NCI-H1694 (cell line): ENCODE results near the gene FAM83G.

Experiments used
- DNase-seq: peaks from one replicate; lab custom pipeline; 2025; lab: John Stamatoyannopoulos, UW

FAM83G gene

GRCh38 chr17:18988546-18989173 is 15.9 kb downstream of the FAM83G start:
- DNase-seq: no peak

DNA sequence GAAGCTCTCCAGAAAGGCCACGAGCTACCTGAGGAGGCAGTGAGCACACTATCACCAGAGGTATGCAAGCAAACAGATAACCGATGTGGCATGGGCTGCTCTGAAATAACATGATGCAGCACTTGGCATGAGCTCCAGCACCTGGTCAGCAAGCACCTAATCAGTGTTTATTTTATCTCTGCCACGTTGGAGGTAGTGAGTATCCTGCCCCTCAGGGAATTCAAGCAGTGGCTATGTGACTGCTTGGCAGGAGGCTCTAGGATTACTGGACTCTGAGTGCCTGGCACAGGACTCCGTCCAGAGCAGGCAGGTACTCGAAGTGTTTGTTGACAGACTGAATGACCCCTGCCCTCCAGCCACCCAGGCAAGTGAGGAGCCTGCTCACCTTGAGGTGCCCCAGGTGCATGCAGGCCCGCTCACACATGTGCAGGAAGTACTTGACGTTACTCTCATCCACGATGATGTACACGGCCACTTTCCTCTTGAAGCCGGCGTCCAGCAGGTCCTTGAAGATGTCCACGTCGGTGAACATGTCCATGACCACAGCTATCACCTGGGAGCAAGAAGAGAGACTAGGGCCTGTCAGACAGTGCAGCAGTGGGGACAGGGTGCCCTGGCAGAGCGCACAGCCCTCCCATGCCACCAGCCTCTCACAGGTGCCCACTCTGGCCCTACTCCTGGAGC is 16.6 kb downstream of the FAM83G start:
- no peak for DNase-seq

- peak; percentile 79 for DNase-seq
Observed at GRCh38 chr17:18987230-18987610, 17.3 kb downstream of the FAM83G start.

- DNase-seq: no peak
Observed at GRCh38 chr17:18986541-18987229, 17.9 kb downstream of the FAM83G start.

DNA sequence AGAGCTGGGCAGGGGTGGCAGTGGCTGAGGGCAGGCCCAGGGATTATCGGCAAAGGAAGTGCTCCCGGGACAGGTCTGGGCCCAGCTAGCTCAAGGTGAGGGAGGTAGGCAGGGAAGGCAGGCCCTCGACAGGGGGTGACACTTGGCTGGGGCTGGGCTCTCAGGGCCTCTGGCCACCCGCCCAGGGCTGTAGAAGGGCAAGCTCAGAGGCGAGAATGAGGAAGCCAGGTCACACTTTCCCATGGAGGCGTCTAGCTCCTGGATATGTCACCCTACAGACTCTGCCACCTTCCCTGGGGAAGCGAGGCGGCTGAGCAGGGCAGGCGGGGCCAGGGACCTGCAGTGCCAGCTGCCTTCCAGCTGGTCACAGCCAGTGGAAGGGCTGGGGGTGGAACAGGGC is 19.1 kb downstream of the FAM83G start:
- no peak for DNase-seq

GRCh38 chr17:18984273-18985114 is 20.1 kb downstream of the FAM83G start:
- no peak for DNase-seq

DNA sequence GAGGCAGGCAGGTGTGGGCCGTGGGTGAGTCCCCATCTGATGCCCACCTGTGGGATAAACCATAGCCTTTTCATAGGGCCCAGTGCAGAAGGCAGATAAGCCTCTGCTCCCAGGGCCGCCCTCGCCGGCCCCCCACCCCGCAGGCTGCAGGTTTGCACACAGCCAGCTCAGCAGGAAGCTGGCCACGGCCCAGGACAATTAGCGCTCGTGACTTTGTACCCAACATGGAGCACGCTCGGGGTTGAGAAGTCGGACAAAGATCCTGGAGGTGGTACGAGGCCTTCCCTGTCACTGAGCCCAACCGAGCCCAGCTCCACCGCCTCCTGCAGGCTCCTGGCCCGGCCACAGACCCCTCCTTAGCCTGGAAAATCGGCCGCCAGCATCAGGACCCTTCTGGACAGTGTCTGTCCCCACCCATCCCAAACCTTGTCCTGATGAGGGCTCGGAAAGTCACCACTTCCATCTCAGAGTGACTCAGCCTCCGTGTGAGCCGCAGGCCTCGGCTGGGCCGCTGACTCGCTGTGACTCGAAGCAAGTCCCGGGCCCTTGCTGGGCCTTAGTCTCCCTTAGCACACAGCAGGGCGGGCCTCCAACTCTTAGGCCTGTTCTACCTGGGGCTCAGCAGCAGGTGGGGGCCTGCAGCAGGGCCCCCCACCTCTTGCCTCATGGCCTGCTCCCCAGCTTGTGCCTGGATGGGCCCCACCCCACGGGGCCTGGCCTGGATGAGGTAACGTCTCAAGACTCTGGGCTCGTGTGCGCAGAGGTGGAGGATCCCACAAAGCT is 22.7 kb downstream of the FAM83G start:
- no peak for DNase-seq

DNA sequence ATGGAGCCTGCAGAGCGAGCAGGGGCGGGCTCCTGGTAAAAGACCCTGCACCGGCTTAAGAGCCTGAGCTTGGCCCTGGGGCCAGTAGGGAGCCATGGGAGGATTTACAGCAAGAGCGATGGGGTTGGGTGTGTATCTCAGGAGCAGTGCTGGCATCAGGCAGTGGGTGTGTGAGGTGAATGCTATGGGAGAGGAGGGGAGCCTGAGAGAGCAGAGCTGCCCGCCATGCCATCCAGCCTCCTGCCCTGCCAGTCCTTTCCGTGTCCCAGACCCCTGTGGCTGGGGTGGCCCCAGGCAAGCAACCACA is 23.3 kb downstream of the FAM83G start:
- DNase-seq: no peak

DNA sequence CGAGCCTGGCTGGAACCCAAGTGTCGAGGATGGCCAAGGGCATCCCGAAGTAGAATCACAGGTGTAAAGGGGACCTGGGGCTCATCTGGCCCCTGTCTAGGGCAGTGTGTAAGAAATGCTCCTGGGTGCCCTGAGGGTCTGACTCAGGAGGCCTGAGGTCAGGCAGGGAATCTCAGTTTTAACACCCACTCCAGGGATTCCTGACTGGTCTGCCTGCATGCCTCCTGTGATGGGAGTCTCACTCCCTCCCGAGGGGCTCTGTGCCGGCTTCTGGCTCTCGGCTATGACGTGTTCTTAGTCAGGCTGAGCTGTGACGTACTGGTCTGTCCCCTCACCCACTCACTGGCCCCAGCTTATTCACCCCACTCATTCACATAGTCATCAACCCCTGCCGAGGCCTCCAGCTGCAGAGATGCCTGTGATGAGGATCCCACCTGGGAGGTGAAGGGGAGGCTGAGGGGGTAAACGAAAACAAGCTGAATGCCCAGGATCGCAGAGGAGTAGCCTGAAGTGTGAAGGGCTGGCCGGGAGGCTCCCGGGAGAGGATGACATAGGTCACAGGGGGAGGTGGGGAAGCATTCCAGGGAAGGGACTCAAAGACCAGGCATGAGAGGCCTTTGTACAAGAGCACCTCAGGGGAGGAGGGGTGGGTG is 23.8 kb downstream of the FAM83G start:
- no peak for DNase-seq

DNA sequence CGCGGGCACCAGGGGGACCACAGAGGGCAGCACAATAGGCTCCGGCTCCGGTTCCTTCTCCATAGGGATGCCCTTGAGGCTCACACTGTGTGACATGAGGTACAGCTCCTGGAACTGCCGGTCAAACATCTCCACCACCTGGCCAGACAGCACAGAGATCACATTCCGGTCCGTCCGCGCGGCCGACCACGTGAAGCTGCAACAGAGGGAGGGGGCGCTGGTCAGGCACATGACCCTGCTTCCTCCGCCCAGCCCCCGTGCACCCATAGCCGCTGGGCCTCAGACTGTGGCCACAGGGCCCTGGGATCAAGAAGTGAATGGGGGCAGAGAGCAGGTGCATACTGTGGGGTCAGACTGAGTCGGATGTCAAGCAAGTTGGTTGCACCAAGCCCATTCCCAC is 25.9 kb downstream of the FAM83G start:
- DNase-seq: no peak

DNA sequence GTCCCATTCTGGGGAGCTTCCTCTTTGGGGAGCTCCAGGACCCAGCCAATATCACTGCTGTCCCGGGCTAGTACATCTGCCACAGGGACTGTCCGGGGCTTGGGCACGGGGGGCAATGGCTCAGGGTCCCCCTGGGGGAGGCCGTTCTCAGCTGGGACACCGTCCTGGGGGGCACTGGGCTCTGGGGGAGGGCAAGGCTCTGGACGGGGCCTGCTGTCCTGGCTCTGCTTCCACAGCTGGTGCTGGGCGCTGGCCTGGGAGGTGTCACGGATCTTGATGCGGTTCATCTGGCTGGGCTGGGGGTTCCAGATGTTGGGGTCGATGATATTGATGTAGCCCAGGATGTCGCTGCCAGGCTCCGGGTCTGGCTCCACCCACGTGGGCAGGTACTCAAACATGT is 26.5 kb downstream of the FAM83G start:
- no peak for DNase-seq

DNA sequence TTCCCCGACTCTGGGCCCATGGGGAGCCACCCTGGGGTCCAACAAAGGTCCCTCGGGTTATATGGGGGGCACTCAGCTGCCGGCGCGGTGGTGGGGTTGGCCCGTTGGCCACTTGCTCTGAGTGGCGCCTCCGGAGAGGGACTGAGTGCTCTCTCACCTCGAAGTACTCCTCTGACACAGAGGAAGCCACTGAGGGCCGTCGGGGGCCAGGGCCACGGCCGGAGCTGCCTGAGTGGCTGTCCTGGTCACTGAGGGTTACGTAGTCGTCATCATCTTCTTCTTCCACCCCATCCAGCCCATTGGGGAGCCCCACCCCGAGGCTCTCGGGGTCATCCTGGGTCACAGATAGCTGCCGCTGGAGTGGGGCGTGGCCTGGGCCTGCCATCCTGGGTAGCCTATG is 26.9 kb downstream of the FAM83G start:
- DNase-seq: no peak

DNA sequence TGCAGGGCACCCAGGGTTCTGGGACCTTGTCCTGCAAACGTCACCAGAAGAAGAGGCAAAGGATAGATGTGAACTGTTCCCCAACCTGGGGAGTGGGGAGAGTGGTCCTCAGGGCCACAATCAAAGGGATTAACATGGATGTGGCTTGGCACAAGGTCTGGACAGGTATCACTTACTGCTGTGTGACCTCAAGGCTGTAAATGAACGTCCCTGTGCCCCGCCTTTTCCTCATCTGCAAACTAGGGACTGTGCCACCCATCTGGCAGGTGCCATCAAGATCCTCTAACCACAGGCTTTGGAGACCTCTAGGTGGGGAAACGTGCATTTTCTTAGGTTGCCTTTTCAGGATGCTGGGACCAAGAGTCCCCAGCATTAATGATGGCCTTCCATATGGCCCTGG is 27.5 kb downstream of the FAM83G start:
- no peak for DNase-seq

DNA sequence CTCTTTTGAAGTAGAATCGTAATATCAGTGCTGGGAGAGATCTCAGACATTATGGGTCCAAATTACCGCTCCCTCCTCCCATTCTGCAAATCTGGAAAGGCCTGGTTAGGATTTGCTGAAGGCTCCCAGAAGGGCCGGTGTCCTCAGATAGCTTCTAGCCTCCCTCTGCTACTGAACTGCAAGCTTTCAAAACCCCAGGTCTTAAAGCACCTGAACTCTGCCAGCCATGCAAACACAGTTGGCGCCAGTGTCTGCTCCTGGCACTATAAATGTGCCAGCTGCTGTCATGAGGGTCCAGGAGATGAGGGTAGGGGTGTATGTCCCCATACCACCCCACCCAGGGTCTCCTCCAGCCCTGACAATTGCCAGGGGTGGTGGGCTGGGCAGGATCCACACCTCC is 28.4 kb downstream of the FAM83G start:
- DNase-seq: peak; percentile 75

DNA sequence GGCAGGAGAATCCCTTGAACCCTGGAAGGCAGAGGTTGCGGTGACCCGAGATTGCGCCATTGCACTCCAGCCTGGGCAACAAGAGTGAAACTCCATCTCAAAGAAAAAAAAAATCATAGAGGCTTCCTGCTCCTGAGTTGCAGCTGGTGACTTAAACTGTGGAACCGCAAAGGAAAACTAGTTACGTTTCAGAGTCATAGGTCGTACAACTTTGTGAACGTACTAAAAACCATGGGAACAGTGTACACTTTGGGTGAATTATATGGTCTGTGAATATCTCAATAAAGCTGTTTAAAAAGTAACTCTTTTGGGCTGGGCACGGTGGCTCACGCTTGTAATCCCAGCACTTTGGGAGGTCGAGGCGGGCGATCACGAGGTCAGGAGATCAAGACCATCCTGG is 29.0 kb downstream of the FAM83G start:
- no peak for DNase-seq

GRCh38 chr17:18974407-18975149 is 30.0 kb downstream of the FAM83G start:
- DNase-seq: no peak

DNA sequence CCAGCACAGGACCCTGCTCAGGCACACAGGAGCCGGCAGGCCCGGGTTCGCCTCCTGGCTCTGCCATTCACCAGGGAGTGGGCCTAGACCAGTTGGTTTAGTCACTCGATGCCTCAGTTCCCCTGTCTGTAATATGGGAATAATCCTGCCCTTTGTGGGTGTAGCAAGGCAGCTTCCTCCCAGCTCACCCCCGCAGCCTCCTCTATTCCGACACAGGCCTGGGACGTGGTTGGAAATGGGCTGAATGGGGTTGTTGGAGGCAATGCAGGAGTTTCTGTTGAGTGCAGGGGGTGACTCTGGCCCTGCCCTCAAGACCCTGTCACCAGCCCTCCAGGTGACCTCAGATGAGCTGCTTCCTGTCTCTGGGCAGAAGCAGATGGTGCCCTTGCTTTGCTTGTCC is 32.8 kb downstream of the FAM83G start:
- DNase-seq: no peak

GRCh38 chr17:18970582-18971480 is 33.7 kb downstream of the FAM83G start:
- no peak for DNase-seq
